ENCODE measurements around the gene PTCH1.

Gene PTCH1

GRCh38 chr9:95499046-95499676 is 17.6 kb downstream of the PTCH1 start:
- Histone ChIP-seq H3K9me3 (ENCODE audit: severe bottlenecking) (no peaks in the 10 kb centered on the region), H3K27ac (no peak overlapping the region), H3K4me3 (ENCODE audit: low read depth, low read length) (no peak overlapping the region), H3K27me3 (ENCODE audit: insufficient read depth, low read depth, severe bottlenecking) (no peaks in the 10 kb centered on the region), H3K36me3 (peaks cover 8% of the 10 kb centered on the region)
- no peak for DNase-seq
- TF ChIP-seq CTCF (IDR thresholded peaks at IDR 0.05; ENCODE audit: low read depth, low read length) = no peak

- H3K27ac ChIP-seq = no peak overlapping the region
- no peak for DNase-seq
- no peak overlapping the region for H3K4me3 ChIP-seq (ENCODE audit: low read depth, low read length)
- no peak for TF ChIP-seq CTCF (IDR thresholded peaks at IDR 0.05; ENCODE audit: low read depth, low read length)
- peaks cover 8% of the 10 kb centered on the region for H3K36me3 ChIP-seq
- no peaks in the 10 kb centered on the region for H3K27me3 ChIP-seq (ENCODE audit: insufficient read depth, low read depth, severe bottlenecking)
- H3K9me3 ChIP-seq (ENCODE audit: severe bottlenecking) = no peaks in the 10 kb centered on the region
These were observed 18.1 kb downstream of the PTCH1 start for GRCh38 chr9:95498641-95499040.

- Histone ChIP-seq H3K9me3 (ENCODE audit: severe bottlenecking) (no peaks in the 10 kb centered on the region), H3K27ac (no peak overlapping the region), H3K4me3 (ENCODE audit: low read depth, low read length) (no peak overlapping the region), H3K27me3 (ENCODE audit: insufficient read depth, low read depth, severe bottlenecking) (no peaks in the 10 kb centered on the region), H3K36me3 (peaks cover 2% of the 10 kb centered on the region; the same call in 1 of the 2 replicates)
- no peak for TF ChIP-seq CTCF (IDR thresholded peaks at IDR 0.05; ENCODE audit: low read depth, low read length)
- DNase-seq = no peak
These were observed 19.0 kb downstream of the PTCH1 start for GRCh38 chr9:95497772-95498171.

- H3K27ac ChIP-seq = no peak overlapping the region
- DNase-seq = no peak
- H3K27me3 ChIP-seq (ENCODE audit: insufficient read depth, low read depth, severe bottlenecking) = no peaks in the 10 kb centered on the region
- no peaks in the 10 kb centered on the region for H3K9me3 ChIP-seq (ENCODE audit: severe bottlenecking)
- TF ChIP-seq CTCF (IDR thresholded peaks at IDR 0.05; ENCODE audit: low read depth, low read length) = no peak
- H3K4me3 ChIP-seq (ENCODE audit: low read depth, low read length) = no peak overlapping the region
- peaks cover 2% of the 10 kb centered on the region; the same call in 1 of the 2 replicates for H3K36me3 ChIP-seq
These were observed 20.1 kb downstream of the PTCH1 start for GRCh38 chr9:95496687-95497086.

- Histone ChIP-seq H3K27me3 (ENCODE audit: insufficient read depth, low read depth, severe bottlenecking) (no peaks in the 10 kb centered on the region), H3K36me3 (peaks cover under 1% of the 10 kb centered on the region; the same call in 1 of the 2 replicates), H3K9me3 (ENCODE audit: severe bottlenecking) (no peaks in the 10 kb centered on the region), H3K27ac (no peak overlapping the region), H3K4me3 (ENCODE audit: low read depth, low read length) (no peak overlapping the region)
- no peak for DNase-seq
- TF ChIP-seq CTCF (IDR thresholded peaks at IDR 0.05; ENCODE audit: low read depth, low read length) = no peak
These were observed 20.8 kb downstream of the PTCH1 start for GRCh38 chr9:95495961-95496360.

GRCh38 chr9:95495529-95495928 is 21.2 kb downstream of the PTCH1 start:
- TF ChIP-seq CTCF (IDR thresholded peaks at IDR 0.05; ENCODE audit: low read depth, low read length) = no peak
- no peaks in the 10 kb centered on the region for H3K9me3 ChIP-seq (ENCODE audit: severe bottlenecking)
- H3K27me3 ChIP-seq (ENCODE audit: insufficient read depth, low read depth, severe bottlenecking) = no peaks in the 10 kb centered on the region
- no peak overlapping the region for H3K27ac ChIP-seq
- no peak for DNase-seq
- H3K4me3 ChIP-seq (ENCODE audit: low read depth, low read length) = no peak overlapping the region
- H3K36me3 ChIP-seq = no peaks in the 10 kb centered on the region
